Bronchial epithelial cell (primary cell): ENCODE measurements around the gene TXNL4A. TPM values are rescaled to one million over a fixed set of nuclear protein-coding genes. Genes with fewer than 3 reads are reported as not detected.
A peak's percentile ranks its signal among the peaks of the same experiment; 100 is the strongest.

ENCODE experiments used
- DNase-seq: peaks from one replicate; pipeline ENCODE4 v3.0.0-alpha.2; 2010; ENCODE audit warnings: low read depth
- FAIRE-seq: peaks from 2 replicates; lab custom pipeline; 2011; peaks lifted over from hg19 to GRCh38; lab: Jason Lieb, UNC
- H3K27me3 ChIP-seq: 2 replicates; pipeline ENCODE4 v1.5.1; 2011; ENCODE audit warnings: low read length; ENCODE audit not compliant: control insufficient read depth, insufficient read depth
- H3K36me3 ChIP-seq: 2 replicates; pipeline ENCODE4 v1.5.1; 2011; ENCODE audit warnings: low read length; ENCODE audit not compliant: control insufficient read depth, insufficient read depth
- H3K4me3 ChIP-seq: 2 replicates; pipeline ENCODE4 v1.5.1; 2011; ENCODE audit warnings: mild to moderate bottlenecking, low read depth, low read length, control low read depth
- total RNA-seq: library from RNA; depleted of rRNA; stranded (reverse); fragments of >200 nt; gene quantifications from 2 replicates; pipeline ENCODE4 v1.2.1, GENCODE V29; 2014
- TF ChIP-seq, protein P1 (sequence below): IDR thresholded peaks from 2 replicates; pipeline ENCODE4 v1.5.1; 2011; ENCODE audit warnings: mild to moderate bottlenecking, moderate library complexity, low read length, control low read depth, inconsistent platforms; ENCODE audit not compliant: insufficient read depth, severe bottlenecking

TXNL4A gene
- total RNA-seq, 1 donor from 2014 or later: 44.0 TPM

GRCh38 chr18:79970419-79971133, 17.8 kb downstream of the TXNL4A start:
- peaks cover 11% of the 10 kb centered on the region for H3K36me3 ChIP-seq
- no peaks in the 10 kb centered on the region for H3K27me3 ChIP-seq
- no peak for DNase-seq
- H3K4me3 ChIP-seq: no peak overlapping the region
- TF ChIP-seq, protein P1, sequence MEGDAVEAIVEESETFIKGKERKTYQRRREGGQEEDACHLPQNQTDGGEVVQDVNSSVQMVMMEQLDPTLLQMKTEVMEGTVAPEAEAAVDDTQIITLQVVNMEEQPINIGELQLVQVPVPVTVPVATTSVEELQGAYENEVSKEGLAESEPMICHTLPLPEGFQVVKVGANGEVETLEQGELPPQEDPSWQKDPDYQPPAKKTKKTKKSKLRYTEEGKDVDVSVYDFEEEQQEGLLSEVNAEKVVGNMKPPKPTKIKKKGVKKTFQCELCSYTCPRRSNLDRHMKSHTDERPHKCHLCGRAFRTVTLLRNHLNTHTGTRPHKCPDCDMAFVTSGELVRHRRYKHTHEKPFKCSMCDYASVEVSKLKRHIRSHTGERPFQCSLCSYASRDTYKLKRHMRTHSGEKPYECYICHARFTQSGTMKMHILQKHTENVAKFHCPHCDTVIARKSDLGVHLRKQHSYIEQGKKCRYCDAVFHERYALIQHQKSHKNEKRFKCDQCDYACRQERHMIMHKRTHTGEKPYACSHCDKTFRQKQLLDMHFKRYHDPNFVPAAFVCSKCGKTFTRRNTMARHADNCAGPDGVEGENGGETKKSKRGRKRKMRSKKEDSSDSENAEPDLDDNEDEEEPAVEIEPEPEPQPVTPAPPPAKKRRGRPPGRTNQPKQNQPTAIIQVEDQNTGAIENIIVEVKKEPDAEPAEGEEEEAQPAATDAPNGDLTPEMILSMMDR: no peak
- FAIRE-seq: no peak

DNA sequence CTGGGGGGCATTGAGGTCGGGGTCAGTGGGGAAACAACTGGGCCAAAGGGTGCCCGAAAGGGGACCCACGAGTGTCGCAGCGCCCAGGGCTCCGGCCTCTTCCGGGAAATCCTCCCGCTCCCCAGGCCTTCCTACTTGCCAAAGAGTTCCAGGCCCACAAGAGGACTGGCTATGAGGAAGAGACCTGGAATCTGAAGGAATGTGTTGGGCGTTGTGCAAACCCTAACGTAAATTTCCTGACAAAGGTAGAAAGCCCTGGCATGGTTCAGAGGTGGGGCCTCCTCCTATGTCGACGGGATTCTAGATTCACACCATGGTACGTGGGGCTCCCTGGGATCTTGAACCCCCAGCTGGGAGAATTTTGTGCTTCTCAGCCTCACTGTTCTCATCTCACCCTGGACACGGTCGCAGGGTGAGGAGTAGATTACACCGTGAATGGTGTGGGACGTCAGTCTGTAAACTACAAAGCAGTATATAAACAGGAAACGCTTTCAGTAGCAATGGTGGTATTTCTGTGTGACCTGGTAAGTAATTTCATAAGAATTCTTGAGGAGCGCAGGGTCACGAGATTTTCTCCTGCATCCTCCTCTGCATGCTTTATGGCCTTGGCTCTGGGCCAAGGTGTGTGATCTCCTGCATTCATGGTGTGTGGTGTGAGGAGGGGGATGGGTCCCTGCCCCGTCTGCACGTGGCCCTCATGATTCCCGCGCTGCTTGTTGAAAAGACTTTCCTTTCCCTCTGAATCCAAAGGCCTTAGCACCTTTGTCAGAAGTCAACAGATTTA, 23.1 kb downstream of the TXNL4A start:
- DNase-seq (peak; percentile 79), FAIRE-seq (peak; percentile 18)
- peaks cover 4% of the 10 kb centered on the region for H3K36me3 ChIP-seq
- H3K4me3 ChIP-seq: peak overlapping the region; percentile 87
- no peaks in the 10 kb centered on the region for H3K27me3 ChIP-seq
- TF ChIP-seq, protein P1: no peak

- TF ChIP-seq, protein P1: peak; percentile 53
- Histone ChIP-seq H3K36me3 (peaks cover 4% of the 10 kb centered on the region), H3K27me3 (no peaks in the 10 kb centered on the region), H3K4me3 (peak within 1 kb of the TSS; percentile 87)
- FAIRE-seq (no peak), DNase-seq (no peak)
Observed at GRCh38 chr18:79964330-79965118, 23.8 kb downstream of the TXNL4A start, which contains the start of gene HSBP1L1. Gene HSBP1L1, plus strand, starts transcription at chr18:79964643. Its CDS starts 93 bp downstream, at chr18:79964736.

- no peak for FAIRE-seq
- no peak for DNase-seq
- TF ChIP-seq, protein P1: no peak
- Histone ChIP-seq H3K4me3 (peak overlapping the region; percentile 87), H3K27me3 (no peaks in the 10 kb centered on the region), H3K36me3 (peaks cover 2% of the 10 kb centered on the region)
Observed at GRCh38 chr18:79963658-79964329, 24.6 kb downstream of the TXNL4A start.
